Uterus (tissue), 4 donors: ENCODE results near the gene RHOBTB1. TPM values are rescaled to one million over a fixed set of nuclear protein-coding genes. Genes with fewer than 3 reads are reported as not detected.
A peak's percentile ranks its signal among the peaks of the same experiment; 100 is the strongest.
"Not testable (repeated sequence)": the region's sequence is repeated elsewhere in the genome, so short reads cannot be mapped to it uniquely, and the experiment has no call there.

ENCODE experiments used
- DNase-seq, 2 donors: peaks; one replicate each; pipeline ENCODE4 v3.0.0-alpha.2; 2019 to 2020
- H3K27ac ChIP-seq, 2 donors: fragments of 200-600 bp; sonication (generic); 1 replicate in 1 of 2; 2 replicates in 1 of 2; pipeline ENCODE4 v1.5.1; 2016 to 2018
- H3K27me3 ChIP-seq, 2 donors: fragments of 200-600 bp; sonication (generic); one replicate each; pipeline ENCODE4 v1.5.1; 2018 to 2019; ENCODE audit warnings: control low read depth in 1 of 2
- H3K36me3 ChIP-seq, 2 donors: fragments of 200-600 bp; sonication (generic); one replicate each; pipeline ENCODE4 v1.5.1; 2019; ENCODE audit warnings: control low read depth in 1 of 2
- H3K4me1 ChIP-seq, 2 donors: fragments of 200-600 bp; sonication (generic); one replicate each; pipeline ENCODE4 v1.5.1; 2018 to 2019; ENCODE audit warnings: control low read depth in 1 of 2
- H3K4me3 ChIP-seq, 2 donors: fragments of 200-600 bp; sonication (generic); 1 replicate in 1 of 2; 2 replicates in 1 of 2; pipeline ENCODE4 v1.5.1; 2018 to 2019; ENCODE audit warnings: mild to moderate bottlenecking in 1 of 2
- H3K9me3 ChIP-seq, 2 donors: fragments of 200-600 bp; sonication (generic); one replicate each; pipeline ENCODE4 v1.5.1; 2019; ENCODE audit warnings: control low read depth in 1 of 2
- POLR2A ChIP-seq, 2 donors: fragments of 450-650 bp; IDR thresholded peaks; one replicate each; pipeline ENCODE4 v1.6.1; 2016; ENCODE audit warnings: antibody characterized with exemption in 2 of 2, mild to moderate bottlenecking in 1 of 2, moderate library complexity in 1 of 2
- intact Hi-C: fragments of 100-400 bp; cut with DNase I; formaldehyde crosslinking; loops from one replicate; pipeline ENCODE4 v1.15.1; 2023; ENCODE audit warnings: low total_unique reads
- total RNA-seq, 4 donors: library from RNA; depleted of rRNA in 3 of 4; stranded (reverse); fragments of >200 nt in 3 of 4; gene quantifications; one replicate each; pipeline versions ENCODE4 v1.1.0 to v1.2.4, GENCODE V29; 2014 to 2023
- TF ChIP-seq, protein P1 (sequence below), 4 experiments: fragments of 200-600 bp in 2 of 4; fragments of 450-650 bp in 2 of 4; sonication (generic) in 2 of 4; IDR thresholded peaks; one replicate each; pipeline ENCODE4 v1.5.1; 2016 to 2019; ENCODE audit warnings: antibody characterized with exemption in 4 of 4, mild to moderate bottlenecking in 2 of 4, moderate library complexity in 1 of 4
- donor health status: DM: yes; HTN: yes; CAD: no.

The RHOBTB1 gene
- total RNA-seq, 4 donors from 2014 or later: 6.9 to 67.5 (median 13.8) TPM

DNA sequence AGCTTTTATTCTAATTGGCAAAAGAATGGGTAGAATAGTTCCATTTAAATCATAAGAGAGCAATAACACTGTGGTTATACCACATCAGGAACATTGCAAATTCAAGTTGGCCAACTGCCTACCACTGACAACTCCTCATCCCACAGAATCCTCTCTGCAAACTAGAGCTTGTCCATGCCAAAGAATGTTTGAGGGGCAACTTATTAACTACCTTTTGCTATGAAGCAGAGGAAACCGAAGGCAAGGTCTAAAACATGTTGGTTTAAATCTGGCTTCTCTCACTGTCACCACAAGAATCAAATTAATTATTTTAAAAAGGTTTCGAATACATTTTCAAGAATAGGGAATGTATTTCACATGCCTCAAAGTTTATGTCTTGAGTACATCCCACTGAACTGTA lies 36.0 kb downstream of the RHOBTB1 start:
- Histone ChIP-seq H3K4me1 (no peaks in the 10 kb centered on the region), H3K36me3 (no peaks in the 10 kb centered on the region), H3K4me3 (no peak overlapping the region), H3K27me3 (no peaks in the 10 kb centered on the region), H3K27ac (peak overlapping the region; percentile 70), H3K9me3 (no peaks in the 10 kb centered on the region)
- peak in 1 of 2 donors; percentile 45 for DNase-seq
- intact Hi-C loops: no loop called here
- TF ChIP-seq, protein P1, sequence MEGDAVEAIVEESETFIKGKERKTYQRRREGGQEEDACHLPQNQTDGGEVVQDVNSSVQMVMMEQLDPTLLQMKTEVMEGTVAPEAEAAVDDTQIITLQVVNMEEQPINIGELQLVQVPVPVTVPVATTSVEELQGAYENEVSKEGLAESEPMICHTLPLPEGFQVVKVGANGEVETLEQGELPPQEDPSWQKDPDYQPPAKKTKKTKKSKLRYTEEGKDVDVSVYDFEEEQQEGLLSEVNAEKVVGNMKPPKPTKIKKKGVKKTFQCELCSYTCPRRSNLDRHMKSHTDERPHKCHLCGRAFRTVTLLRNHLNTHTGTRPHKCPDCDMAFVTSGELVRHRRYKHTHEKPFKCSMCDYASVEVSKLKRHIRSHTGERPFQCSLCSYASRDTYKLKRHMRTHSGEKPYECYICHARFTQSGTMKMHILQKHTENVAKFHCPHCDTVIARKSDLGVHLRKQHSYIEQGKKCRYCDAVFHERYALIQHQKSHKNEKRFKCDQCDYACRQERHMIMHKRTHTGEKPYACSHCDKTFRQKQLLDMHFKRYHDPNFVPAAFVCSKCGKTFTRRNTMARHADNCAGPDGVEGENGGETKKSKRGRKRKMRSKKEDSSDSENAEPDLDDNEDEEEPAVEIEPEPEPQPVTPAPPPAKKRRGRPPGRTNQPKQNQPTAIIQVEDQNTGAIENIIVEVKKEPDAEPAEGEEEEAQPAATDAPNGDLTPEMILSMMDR (IDR thresholded peaks at IDR 0.05): no peak
- TF ChIP-seq POLR2A (IDR thresholded peaks at IDR 0.05): no peak

GRCh38 chr10:60907236-60907635 lies 36.7 kb downstream of the RHOBTB1 start:
- TF ChIP-seq, protein P1 (IDR thresholded peaks at IDR 0.05): no peak
- no peak for TF ChIP-seq POLR2A (IDR thresholded peaks at IDR 0.05)
- H3K4me1 ChIP-seq: no peaks in the 10 kb centered on the region
- H3K9me3 ChIP-seq: no peaks in the 10 kb centered on the region
- H3K27me3 ChIP-seq: no peaks in the 10 kb centered on the region
- H3K27ac ChIP-seq: peak overlapping the region; percentile 70
- H3K36me3 ChIP-seq: no peaks in the 10 kb centered on the region
- intact Hi-C loops: no loop called here
- no peak for DNase-seq
- H3K4me3 ChIP-seq: no peak overlapping the region

GRCh38 chr10:60906825-60907224 lies 37.2 kb downstream of the RHOBTB1 start:
- H3K9me3 ChIP-seq, DNase-seq, intact Hi-C loops, H3K4me1 ChIP-seq, H3K36me3 ChIP-seq, H3K4me3 ChIP-seq, H3K27me3 ChIP-seq: not testable (repeated sequence)
- H3K27ac ChIP-seq: peak overlapping the region; percentile 70

DNA sequence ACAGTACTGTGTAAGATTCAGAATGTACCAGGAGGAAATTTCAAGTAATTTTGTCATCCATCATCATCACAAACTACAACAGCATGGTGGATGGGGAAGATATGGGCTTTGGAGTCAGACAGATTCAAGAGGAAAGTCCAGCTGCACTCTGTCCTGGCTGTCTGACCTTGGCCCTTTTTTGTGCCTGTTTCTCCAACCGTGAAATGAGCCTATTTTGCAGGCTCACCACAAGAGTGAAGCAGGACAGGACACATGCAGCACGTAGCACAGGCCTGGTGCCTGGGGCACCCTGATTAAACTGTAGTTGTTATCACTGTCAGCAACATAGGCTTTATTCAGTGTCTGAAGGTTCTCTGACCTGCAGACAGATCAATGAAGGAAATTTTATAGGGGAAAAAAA lies 37.6 kb downstream of the RHOBTB1 start:
- Histone ChIP-seq H3K9me3 (no peaks in the 10 kb centered on the region), H3K4me3 (no peak overlapping the region), H3K27me3 (no peaks in the 10 kb centered on the region), H3K36me3 (no peaks in the 10 kb centered on the region), H3K27ac (peak overlapping the region; percentile 70), H3K4me1 (no peaks in the 10 kb centered on the region)
- TF ChIP-seq, protein P1 (IDR thresholded peaks at IDR 0.05): no peak
- no peak for TF ChIP-seq POLR2A (IDR thresholded peaks at IDR 0.05)
- no peak for DNase-seq
- intact Hi-C loops: no loop called here

DNA sequence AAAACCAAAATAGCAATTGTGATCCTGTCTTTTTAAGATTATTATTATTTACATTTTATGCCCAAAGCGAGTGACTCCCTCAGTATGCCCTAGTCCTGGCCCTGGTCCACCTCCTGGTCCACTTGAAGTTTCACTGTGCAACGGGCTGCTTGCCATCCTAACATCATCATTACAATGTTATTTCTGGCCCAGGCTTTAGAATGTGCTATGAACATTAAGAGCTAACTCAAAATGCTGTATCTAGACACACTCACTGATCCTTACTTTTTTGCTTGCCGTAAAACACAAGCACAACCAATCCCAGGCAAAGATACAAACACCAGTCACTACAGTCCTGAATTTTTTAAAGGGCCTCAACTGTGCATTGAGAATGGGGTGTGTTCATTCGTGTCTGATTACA lies 38.4 kb downstream of the RHOBTB1 start:
- Histone ChIP-seq H3K4me1 (no peaks in the 10 kb centered on the region), H3K27me3 (no peaks in the 10 kb centered on the region), H3K9me3 (no peaks in the 10 kb centered on the region), H3K27ac (peak overlapping the region in 1 of 2 donors; percentile 19), H3K36me3 (no peaks in the 10 kb centered on the region), H3K4me3 (no peak overlapping the region)
- peak; percentile 40 to 43 for DNase-seq
- TF ChIP-seq, protein P1 (IDR thresholded peaks at IDR 0.05): no peak
- TF ChIP-seq POLR2A (IDR thresholded peaks at IDR 0.05): no peak
- intact Hi-C loops: no loop called here

- TF ChIP-seq, protein P1 (IDR thresholded peaks at IDR 0.05): no peak
- no peak for TF ChIP-seq POLR2A (IDR thresholded peaks at IDR 0.05)
- Histone ChIP-seq H3K9me3 (no peaks in the 10 kb centered on the region), H3K27ac (no peak overlapping the region), H3K4me1 (no peaks in the 10 kb centered on the region), H3K4me3 (no peak overlapping the region), H3K27me3 (no peaks in the 10 kb centered on the region), H3K36me3 (no peaks in the 10 kb centered on the region)
- intact Hi-C loops: no loop called here
- no peak for DNase-seq
Measured at GRCh38 chr10:60903096-60903495, 40.9 kb downstream of the RHOBTB1 start.
